Measurements from ENCODE around the gene RNU6-7. TPM values are rescaled to one million over a fixed set of nuclear protein-coding genes. Genes with fewer than 3 reads are reported as not detected.

RNU6-7 gene
- total RNA-seq, 1 experiment from 2014 or later, result not detected

DNA sequence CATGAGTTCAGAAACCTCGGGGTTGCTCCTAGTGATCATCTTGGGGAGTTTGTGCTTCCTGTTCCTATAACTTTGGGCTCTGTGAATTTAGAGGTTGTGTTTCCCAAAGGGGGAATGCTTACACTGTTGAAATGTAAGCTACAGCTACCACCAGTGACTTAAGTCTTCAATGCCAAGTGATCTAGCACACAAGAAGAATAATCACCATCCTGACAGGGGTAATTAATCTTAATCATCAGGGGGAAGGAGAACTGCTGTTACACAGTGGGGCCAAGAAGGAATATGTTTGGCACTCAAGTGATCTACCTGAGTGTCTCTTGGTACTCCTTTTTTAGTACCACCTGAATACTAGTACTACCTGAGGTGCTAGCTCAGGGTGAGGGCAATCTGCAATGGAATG, 34.9 kb upstream of the RNU6-7 start:
- no peaks in the 10 kb centered on the region for H3K79me2 ChIP-seq (ENCODE audit: insufficient read depth, low read length)
- Mint-ChIP-seq H3K4me1 (peaks cover 0 to 6% of the 10 kb centered on the region in 2 experiments; a peak in 3 of 4 replicates), H3K4me3 (no peak overlapping the region), H3K36me3 (ENCODE audit: insufficient read depth in 1 of 3, low read depth in 3 of 3) (no peaks in the 10 kb centered on the region), H3K27ac (no peak overlapping the region), H3K27me3 (ENCODE audit: low read depth) (no peaks in the 10 kb centered on the region), H3K9me3 (peaks cover 0 to 9% of the 10 kb centered on the region in 2 experiments; a peak in 2 of 5 replicates)
- DNase-seq, result no peak
- H3K18ac ChIP-seq (ENCODE audit: insufficient read length, low read depth, low read length), result no peak overlapping the region
- no peak overlapping the region for H3K9ac ChIP-seq (ENCODE audit: extremely low read depth, insufficient read length, low read length)
- H3K23me2 ChIP-seq (ENCODE audit: insufficient read length, low read depth, low read length, poor library complexity, severe bottlenecking), result no peaks in the 10 kb centered on the region
- no peaks in the 10 kb centered on the region for H3K79me1 ChIP-seq (ENCODE audit: insufficient read depth, low read depth, low read length, poor library complexity, severe bottlenecking)
- H2AK5ac ChIP-seq (ENCODE audit: insufficient read length, low read length), result no peak overlapping the region
- H3K56ac ChIP-seq (ENCODE audit: insufficient read length, low read depth, low read length), result no peak overlapping the region
- H4K5ac ChIP-seq (ENCODE audit: insufficient read length, low read depth, low read length), result no peak overlapping the region
- H2BK15ac ChIP-seq (ENCODE audit: low read depth, low read length), result no peak overlapping the region
- no peak overlapping the region for H2BK12ac ChIP-seq (ENCODE audit: insufficient read length, low read depth, low read length)
- no peak overlapping the region for H3K23ac ChIP-seq (ENCODE audit: insufficient read length, low read depth, low read length)
- H4K20me1 ChIP-seq (ENCODE audit: control insufficient read depth, insufficient read depth, insufficient read length), result no peaks in the 10 kb centered on the region
- no peak overlapping the region for H3T11ph ChIP-seq (ENCODE audit: low read length)
- H4K8ac ChIP-seq (replicated peaks; ENCODE audit: insufficient read length, low read depth, low read length), result no peak overlapping the region
- H3K4me2 ChIP-seq (ENCODE audit: insufficient read depth, insufficient read length, low read length), result no peak overlapping the region
- H2AFZ ChIP-seq (ENCODE audit: low read length), result no peak overlapping the region
- H2BK20ac ChIP-seq (ENCODE audit: low read depth, low read length, poor library complexity, severe bottlenecking), result no peak overlapping the region
- H3K9me3 ChIP-seq (ENCODE audit: control insufficient read depth, low read depth, low read length), result no peaks in the 10 kb centered on the region
- H2BK120ac ChIP-seq (ENCODE audit: low read depth, low read length, poor library complexity, severe bottlenecking), result no peak overlapping the region
- H3K27ac ChIP-seq (ENCODE audit: insufficient read length, low read depth, low read length), result no peak overlapping the region
- no peak overlapping the region for H3K14ac ChIP-seq (ENCODE audit: insufficient read depth, low read length)
- no peak overlapping the region for H2BK5ac ChIP-seq (ENCODE audit: insufficient read length, low read length)
- H3K4ac ChIP-seq (ENCODE audit: low read depth, low read length), result no peak overlapping the region
- H3K27me3 ChIP-seq (ENCODE audit: insufficient read depth, low read length), result no peaks in the 10 kb centered on the region
- no CpG with 5 or more reads among the region's 1 CpG for WGBS (ENCODE audit: extremely low coverage, insufficient read length, low lambda C conversion rate)
- no peak for TF ChIP-seq CTCF (conservative IDR thresholded peaks at IDR 0.05)
- no peaks in the 10 kb centered on the region for H3K4me1 ChIP-seq (ENCODE audit: insufficient read depth, low read length)
- no peak overlapping the region for H4K91ac ChIP-seq (ENCODE audit: insufficient read length, low read depth, low read length)
